SU-DHL-6 (cell line): Measurements from ENCODE around the gene GFPT2.

Experiments used
- H2AFZ ChIP-seq: fragments of 200-600 bp; sonication (generic); 2 replicates; pipeline ENCODE4 v1.6.1; 2014; ENCODE audit warnings: low read depth, mild to moderate bottlenecking, moderate library complexity, mixed read lengths, antibody characterized with exemption, low read length; ENCODE audit not compliant: severe bottlenecking
- H3F3A ChIP-seq: fragments of 200-600 bp; shearing (Covaris generic); 2 replicates; pipeline ENCODE4 v1.6.0; 2016; ENCODE audit warnings: antibody characterized with exemption, mild to moderate bottlenecking; ENCODE audit not compliant: insufficient read depth
- H3K27ac ChIP-seq: fragments of 200-600 bp; sonication (generic); 2 replicates; pipeline ENCODE4 v1.5.1; 2016; ENCODE audit warnings: low read depth, mild to moderate bottlenecking, low read length, moderate library complexity, mixed read lengths
- H3K27me3 ChIP-seq: fragments of 200-600 bp; sonication (generic), shearing (Covaris generic); 2 replicates; pipeline ENCODE4 v1.6.0; 2014; ENCODE audit warnings: mild to moderate bottlenecking, low read length
- H3K36me3 ChIP-seq: fragments of 200-600 bp; sonication (generic); 2 replicates; pipeline ENCODE4 v1.6.1; 2014; ENCODE audit warnings: mild to moderate bottlenecking, low read length, mixed read lengths
- H3K4me2 ChIP-seq: fragments of 300-600, 200-600 bp; shearing (Covaris generic), sonication (generic); 2 replicates; pipeline ENCODE4 v1.6.0; 2014; ENCODE audit warnings: low read length, low read depth, mild to moderate bottlenecking; ENCODE audit not compliant: poor library complexity, severe bottlenecking
- H3K4me3 ChIP-seq: fragments of 200-600 bp; sonication (generic); 2 replicates; pipeline ENCODE4 v1.5.1; 2014; ENCODE audit warnings: antibody characterized with exemption, low read length, mild to moderate bottlenecking, mixed read lengths; ENCODE audit not compliant: insufficient read depth, poor library complexity, severe bottlenecking
- H3K79me2 ChIP-seq: fragments of 200-600 bp; sonication (generic); 2 replicates; pipeline ENCODE4 v1.6.1; 2014; ENCODE audit warnings: mild to moderate bottlenecking, low read length, moderate library complexity; ENCODE audit not compliant: insufficient read depth
- H3K9ac ChIP-seq: fragments of 200-600 bp; sonication (generic); 2 replicates; pipeline ENCODE4 v1.7.0; 2014; ENCODE audit warnings: mild to moderate bottlenecking, low read length
- H3K9me2 ChIP-seq: fragments of 200-600 bp; sonication (generic); replicated peaks from 2 replicates; pipeline ENCODE4 v1.6.1; 2014; ENCODE audit warnings: low read length; ENCODE audit not compliant: insufficient read depth
- H3K9me3 ChIP-seq: fragments of 200-600 bp; sonication (generic); 2 replicates; pipeline ENCODE4 v1.6.1; 2014; ENCODE audit warnings: low read length, mixed read lengths; ENCODE audit not compliant: insufficient read depth
- H4K20me1 ChIP-seq: fragments of 200-600 bp; sonication (generic); 2 replicates; pipeline ENCODE4 v1.6.1; 2014; ENCODE audit warnings: low read depth, mild to moderate bottlenecking, antibody characterized with exemption, low read length, moderate library complexity, mixed read lengths
- CTCF ChIP-seq: fragments of 200-600 bp; sonication (generic); IDR thresholded peaks from one replicate; pipeline ENCODE4 v1.5.1; 2017; ENCODE audit warnings: antibody characterized with exemption, mild to moderate bottlenecking, low read length, moderate library complexity; ENCODE audit not compliant: insufficient read depth, poor library complexity, severe bottlenecking
- EZH2phosphoT487 ChIP-seq: fragments of 200-600 bp; sonication (generic), shearing (Covaris generic); conservative IDR thresholded peaks from 2 replicates; pipeline ENCODE4 v1.6.1; 2018; ENCODE audit warnings: mild to moderate bottlenecking, antibody characterized with exemption, low read length, moderate library complexity, mixed read lengths

The GFPT2 gene

GRCh38 chr5:180345781-180346180 lies 7.4 kb downstream of the GFPT2 start:
- TF ChIP-seq CTCF (no peak), EZH2phosphoT487 (no peak)
- no peak overlapping the region for H3K27ac ChIP-seq
- no peak overlapping the region for H2AFZ ChIP-seq
- no peaks in the 10 kb centered on the region for H3K79me2 ChIP-seq
- no peak overlapping the region for H3K4me3 ChIP-seq
- H3F3A ChIP-seq = no peaks in the 10 kb centered on the region
- H3K9ac ChIP-seq = no peak overlapping the region
- H3K27me3 ChIP-seq = no peaks in the 10 kb centered on the region
- no peaks in the 10 kb centered on the region for H3K36me3 ChIP-seq
- no peaks in the 10 kb centered on the region for H3K9me3 ChIP-seq
- H3K4me2 ChIP-seq = no peak overlapping the region
- no peaks in the 10 kb centered on the region for H4K20me1 ChIP-seq
- H3K9me2 ChIP-seq = no peaks in the 10 kb centered on the region

- TF ChIP-seq CTCF (no peak), EZH2phosphoT487 (no peak)
- Histone ChIP-seq H3K9me3 (no peaks in the 10 kb centered on the region), H3K27ac (no peak overlapping the region), H3K27me3 (no peaks in the 10 kb centered on the region), H3K4me3 (no peak overlapping the region), H3F3A (no peaks in the 10 kb centered on the region), H3K9ac (no peak overlapping the region), H2AFZ (no peak overlapping the region), H3K4me2 (no peak overlapping the region), H3K9me2 (no peaks in the 10 kb centered on the region), H3K36me3 (no peaks in the 10 kb centered on the region), H3K79me2 (no peaks in the 10 kb centered on the region), H4K20me1 (no peaks in the 10 kb centered on the region)
Measured at GRCh38 chr5:180345186-180345585, 8.0 kb downstream of the GFPT2 start.

GRCh38 chr5:180344696-180344999 lies 8.5 kb downstream of the GFPT2 start:
- Histone ChIP-seq H3K36me3 (no peaks in the 10 kb centered on the region), H2AFZ (no peak overlapping the region), H4K20me1 (no peaks in the 10 kb centered on the region), H3K9ac (no peak overlapping the region), H3K79me2 (no peaks in the 10 kb centered on the region), H3F3A (no peaks in the 10 kb centered on the region), H3K9me3 (no peaks in the 10 kb centered on the region), H3K9me2 (no peaks in the 10 kb centered on the region), H3K27ac (no peak overlapping the region), H3K4me3 (no peak overlapping the region), H3K27me3 (no peaks in the 10 kb centered on the region), H3K4me2 (no peak overlapping the region)
- TF ChIP-seq CTCF = no peak
- TF ChIP-seq EZH2phosphoT487 = no peak
